Common myeloid progenitor, CD34-positive (primary cell): ENCODE data around the gene TLL1.

Experiments used
- CTCF ChIA-PET: fragments of 350-600 bp; sonication (Branson Sonifier 250); formaldehyde crosslinking; loops from one replicate; lab custom pipeline; 2021; ENCODE audit warnings: antibody characterized with exemption; lab: Charles Lee
- POLR2A ChIA-PET: fragments of 350-600 bp; sonication (Branson Sonifier 250); formaldehyde crosslinking; loops from one replicate; lab custom pipeline; 2021; ENCODE audit warnings: antibody characterized with exemption; lab: Charles Lee
- DNase-seq, 3 donors: peaks; one replicate each; pipeline versions ENCODE4 v3.0.0 to v3.0.0-alpha.2; 2013
- H3K27ac ChIP-seq, 2 experiments: 1 replicate in 1 of 2; 2 replicates in 1 of 2; pipeline ENCODE4 v1.7.0; 2013; ENCODE audit warnings: inconsistent platforms in 2 of 2, low read length in 2 of 2, mild to moderate bottlenecking in 2 of 2, low read depth in 1 of 2, moderate library complexity in 1 of 2; ENCODE audit not compliant: severe bottlenecking in 2 of 2, insufficient read depth in 1 of 2, poor library complexity in 1 of 2
- H3K27me3 ChIP-seq, 5 experiments: replicated peaks in 2 of 5; 1 replicate in 3 of 5; 2 replicates in 2 of 5; pipeline versions ENCODE4 v1.6.1 to v1.7.0; 2013; ENCODE audit warnings: low read length in 4 of 5, mild to moderate bottlenecking in 2 of 5, moderate library complexity in 2 of 5, inconsistent platforms in 1 of 5; ENCODE audit not compliant: insufficient read depth in 5 of 5, control insufficient read depth in 4 of 5
- H3K36me3 ChIP-seq, 4 experiments: 1 replicate in 2 of 4; 2 replicates in 2 of 4; pipeline versions ENCODE4 v1.6.1 to v1.7.0; 2013; ENCODE audit warnings: low read length in 3 of 4, control low read depth in 1 of 4, mild to moderate bottlenecking in 1 of 4; ENCODE audit not compliant: control insufficient read depth in 4 of 4, insufficient read depth in 4 of 4
- H3K4me1 ChIP-seq, 4 experiments: 1 replicate in 3 of 4; 2 replicates in 1 of 4; pipeline versions ENCODE4 v1.6.1 to v1.7.1; 2013; ENCODE audit warnings: low read length in 3 of 4, mild to moderate bottlenecking in 3 of 4, control low read depth in 1 of 4, inconsistent platforms in 1 of 4, moderate library complexity in 1 of 4; ENCODE audit not compliant: control insufficient read depth in 4 of 4, insufficient read depth in 4 of 4; ENCODE audit errors: control extremely low read depth in 1 of 4
- H3K4me3 ChIP-seq, 7 experiments: 1 replicate in 4 of 7; 2 replicates in 3 of 7; pipeline versions ENCODE4 v1.5.1 to v1.7.0; 2013; ENCODE audit warnings: mild to moderate bottlenecking in 7 of 7, low read length in 6 of 7, moderate library complexity in 6 of 7, inconsistent platforms in 2 of 7, low read depth in 2 of 7, control low read depth in 1 of 7; ENCODE audit not compliant: insufficient read depth in 4 of 7, control insufficient read depth in 1 of 7; ENCODE audit errors: extremely low read depth in 1 of 7
- H3K9me3 ChIP-seq, 5 experiments: 1 replicate in 4 of 5; 2 replicates in 1 of 5; pipeline versions ENCODE4 v1.6.1 to v1.7.1; 2013; ENCODE audit warnings: low read length in 4 of 5, mild to moderate bottlenecking in 2 of 5, inconsistent platforms in 1 of 5, low read depth in 1 of 5, moderate library complexity in 1 of 5; ENCODE audit not compliant: control insufficient read depth in 4 of 5, insufficient read depth in 2 of 5; ENCODE audit errors: control extremely low read depth in 1 of 5
- WGBS: methylation state at CpG from one replicate; pipeline ENCODE4 v1.1.5; 2013; ENCODE audit not compliant: insufficient coverage; 5-methylcytosine and 5-hydroxymethylcytosine counted together

Gene TLL1

GRCh38 chr4:166042510-166043055 is 169.5 kb downstream of the TLL1 start:
- H3K36me3 ChIP-seq: no peaks in the 10 kb centered on the region

DNA sequence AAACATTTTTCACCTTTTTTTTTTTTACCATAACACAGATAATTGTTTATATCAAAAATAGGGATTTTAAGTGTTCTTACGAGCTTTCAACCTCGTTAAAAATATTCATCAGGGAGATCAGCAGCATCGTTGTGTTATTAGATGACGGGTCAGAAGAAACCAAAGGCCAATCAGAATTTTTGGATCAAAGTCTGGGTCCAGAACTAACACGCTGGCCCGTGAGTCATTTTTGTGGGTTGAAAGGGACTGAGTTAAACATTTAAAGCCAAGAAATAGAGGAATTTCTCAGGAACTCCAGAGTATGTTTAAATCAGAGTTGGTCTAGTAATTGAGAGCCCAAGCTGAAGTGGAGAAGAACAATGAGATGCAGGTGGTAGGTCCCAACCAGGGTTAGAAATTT is 170.8 kb downstream of the TLL1 start:
- Histone ChIP-seq H3K36me3 (no peaks in the 10 kb centered on the region), H3K27me3 (no peaks in the 10 kb centered on the region), H3K4me3 (no peak overlapping the region), H3K27ac (no peak overlapping the region), H3K4me1 (no peaks in the 10 kb centered on the region), H3K9me3 (no peaks in the 10 kb centered on the region)
- DNase-seq: no peak
- CTCF ChIA-PET: no interaction called here
- 89% methylated on average over 6 of the region's 6 CpGs for WGBS
- POLR2A ChIA-PET: no interaction called here

More at GRCh38 chr4:166042510-166043055, 169.5 kb downstream of the TLL1 start:
- ChIA-PET CTCF (no interaction called here), POLR2A (no interaction called here)
- 73% methylated on average over 4 of the region's 8 CpGs for WGBS
- H3K27ac ChIP-seq: no peak overlapping the region
- H3K4me1 ChIP-seq: no peaks in the 10 kb centered on the region
- no peak overlapping the region for H3K4me3 ChIP-seq
- no peaks in the 10 kb centered on the region for H3K9me3 ChIP-seq
- DNase-seq: no peak
- no peaks in the 10 kb centered on the region for H3K27me3 ChIP-seq

- Histone ChIP-seq H3K4me3 (no peak overlapping the region), H3K36me3 (no peaks in the 10 kb centered on the region), H3K4me1 (no peaks in the 10 kb centered on the region), H3K27ac (no peak overlapping the region), H3K9me3 (no peaks in the 10 kb centered on the region), H3K27me3 (no peaks in the 10 kb centered on the region)
- ChIA-PET CTCF (no interaction called here), POLR2A (no interaction called here)
- DNase-seq: no peak
Measured at GRCh38 chr4:166044871-166045270, 171.8 kb downstream of the TLL1 start.

- ChIA-PET CTCF (no interaction called here), POLR2A (no interaction called here)
- no peak for DNase-seq
- Histone ChIP-seq H3K27me3 (no peaks in the 10 kb centered on the region), H3K27ac (no peak overlapping the region), H3K36me3 (no peaks in the 10 kb centered on the region), H3K4me1 (no peaks in the 10 kb centered on the region), H3K9me3 (no peaks in the 10 kb centered on the region), H3K4me3 (no peak overlapping the region)
- 93% methylated on average over 9 of the region's 9 CpGs for WGBS
Measured at GRCh38 chr4:166045457-166045856, 172.4 kb downstream of the TLL1 start.

- no peak overlapping the region for H3K4me3 ChIP-seq
- H3K27ac ChIP-seq: no peak overlapping the region
- 100% methylated on average over 2 of the region's 5 CpGs for WGBS
- H3K9me3 ChIP-seq: no peaks in the 10 kb centered on the region
- CTCF ChIA-PET: no interaction called here
- POLR2A ChIA-PET: no interaction called here
- DNase-seq: no peak
- no peaks in the 10 kb centered on the region for H3K4me1 ChIP-seq
- H3K36me3 ChIP-seq: no peaks in the 10 kb centered on the region
- no peaks in the 10 kb centered on the region for H3K27me3 ChIP-seq
Measured at GRCh38 chr4:166049036-166049435, 176.0 kb downstream of the TLL1 start.

DNA sequence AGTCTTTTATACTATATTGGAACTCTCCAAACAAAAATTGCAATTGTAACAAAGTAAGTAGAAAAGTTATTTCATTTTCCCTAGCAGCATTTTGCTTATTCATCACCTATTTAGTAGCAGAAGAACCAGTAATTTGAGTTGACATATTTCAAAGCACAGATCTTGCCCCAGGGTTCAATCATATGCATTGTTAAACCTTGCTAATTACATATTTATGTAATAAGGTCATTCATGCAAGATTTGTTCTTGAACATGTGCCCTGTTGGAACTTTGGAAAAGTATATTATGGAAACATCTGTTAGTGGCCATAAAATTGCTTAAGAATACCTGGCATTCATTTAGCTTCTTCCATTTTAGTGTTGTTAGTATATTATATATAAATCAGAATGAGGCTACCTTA is 191.7 kb downstream of the TLL1 start:
- Histone ChIP-seq H3K9me3 (no peaks in the 10 kb centered on the region), H3K4me1 (no peaks in the 10 kb centered on the region), H3K27ac (no peak overlapping the region), H3K36me3 (no peaks in the 10 kb centered on the region), H3K27me3 (no peaks in the 10 kb centered on the region), H3K4me3 (no peak overlapping the region)
- DNase-seq: no peak
- ChIA-PET CTCF (no interaction called here), POLR2A (no interaction called here)

DNA sequence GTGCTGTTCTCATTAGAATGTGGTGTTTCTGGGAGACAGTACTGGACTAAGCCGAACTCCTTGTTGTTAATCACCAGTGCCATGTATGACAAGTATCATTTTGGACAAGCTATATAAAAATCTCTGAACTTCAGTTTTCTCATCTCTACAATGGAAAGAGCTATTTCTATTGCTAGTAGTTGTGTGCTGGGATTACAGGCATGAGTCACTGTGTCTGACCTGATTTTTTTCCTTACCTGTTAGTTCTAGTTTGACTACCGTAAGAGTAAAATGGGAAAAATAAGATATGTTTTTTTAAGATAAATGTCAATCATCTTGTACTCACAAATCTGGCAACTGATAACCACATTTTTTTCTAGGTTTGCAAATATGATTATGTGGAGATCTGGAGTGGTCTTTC is 192.3 kb downstream of the TLL1 start:
- ChIA-PET CTCF (no interaction called here), POLR2A (no interaction called here)
- Histone ChIP-seq H3K36me3 (no peaks in the 10 kb centered on the region), H3K27me3 (no peaks in the 10 kb centered on the region), H3K4me3 (no peak overlapping the region), H3K27ac (no peak overlapping the region), H3K9me3 (no peaks in the 10 kb centered on the region), H3K4me1 (no peaks in the 10 kb centered on the region)
- no peak for DNase-seq
- no CpG with 5 or more reads among the region's 2 CpGs for WGBS
